PC-3 (cell line): ENCODE measurements around the gene CNDP1.

Experiments used
- EZH2phosphoT487 ChIP-seq: fragments of 300-600 bp; sonication (generic); IDR thresholded peaks from 2 replicates; pipeline ENCODE4 v1.6.1; 2018; ENCODE audit warnings: mild to moderate bottlenecking, antibody characterized with exemption, low read length, borderline replicate concordance
- TF ChIP-seq, protein P1 (sequence below): fragments of 300-600 bp; sonication (generic); conservative IDR thresholded peaks from 2 replicates; pipeline ENCODE4 v1.5.1; 2017; ENCODE audit warnings: antibody characterized with exemption, low read depth, mild to moderate bottlenecking, low read length

GRCh38 chr18:74522635-74523548, 11.4 kb upstream of the CNDP1 start:
- TF ChIP-seq, protein P1, sequence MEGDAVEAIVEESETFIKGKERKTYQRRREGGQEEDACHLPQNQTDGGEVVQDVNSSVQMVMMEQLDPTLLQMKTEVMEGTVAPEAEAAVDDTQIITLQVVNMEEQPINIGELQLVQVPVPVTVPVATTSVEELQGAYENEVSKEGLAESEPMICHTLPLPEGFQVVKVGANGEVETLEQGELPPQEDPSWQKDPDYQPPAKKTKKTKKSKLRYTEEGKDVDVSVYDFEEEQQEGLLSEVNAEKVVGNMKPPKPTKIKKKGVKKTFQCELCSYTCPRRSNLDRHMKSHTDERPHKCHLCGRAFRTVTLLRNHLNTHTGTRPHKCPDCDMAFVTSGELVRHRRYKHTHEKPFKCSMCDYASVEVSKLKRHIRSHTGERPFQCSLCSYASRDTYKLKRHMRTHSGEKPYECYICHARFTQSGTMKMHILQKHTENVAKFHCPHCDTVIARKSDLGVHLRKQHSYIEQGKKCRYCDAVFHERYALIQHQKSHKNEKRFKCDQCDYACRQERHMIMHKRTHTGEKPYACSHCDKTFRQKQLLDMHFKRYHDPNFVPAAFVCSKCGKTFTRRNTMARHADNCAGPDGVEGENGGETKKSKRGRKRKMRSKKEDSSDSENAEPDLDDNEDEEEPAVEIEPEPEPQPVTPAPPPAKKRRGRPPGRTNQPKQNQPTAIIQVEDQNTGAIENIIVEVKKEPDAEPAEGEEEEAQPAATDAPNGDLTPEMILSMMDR: no peak
- TF ChIP-seq EZH2phosphoT487: no peak
